Fibroblast of lung (primary cell): ENCODE data around the gene CNTN4.
"Not testable (repeated sequence)": the region's sequence is repeated elsewhere in the genome, so short reads cannot be mapped to it uniquely, and the experiment has no call there.

Experiments used
- EZH2 ChIP-seq: IDR thresholded peaks from 2 replicates; pipeline ENCODE4 v1.5.1; 2012; ENCODE audit warnings: low read length, control low read depth, mild to moderate bottlenecking; ENCODE audit errors: missing control alignments
- TF ChIP-seq, protein P1 (sequence below), 2 donors: IDR thresholded peaks in 1 of 2; conservative IDR thresholded peaks in 1 of 2; 1 replicate in 1 of 2; 2 replicates in 1 of 2; pipeline ENCODE4 v1.5.1; 2011 to 2012; ENCODE audit warnings: low read length in 2 of 2, control low read depth in 1 of 2, inconsistent platforms in 1 of 2, low read depth in 1 of 2, mild to moderate bottlenecking in 1 of 2

GRCh38 chr3:2820982-2821381, 722.3 kb downstream of the CNTN4 start:
- not testable (repeated sequence) for TF ChIP-seq EZH2
- TF ChIP-seq, protein P1, sequence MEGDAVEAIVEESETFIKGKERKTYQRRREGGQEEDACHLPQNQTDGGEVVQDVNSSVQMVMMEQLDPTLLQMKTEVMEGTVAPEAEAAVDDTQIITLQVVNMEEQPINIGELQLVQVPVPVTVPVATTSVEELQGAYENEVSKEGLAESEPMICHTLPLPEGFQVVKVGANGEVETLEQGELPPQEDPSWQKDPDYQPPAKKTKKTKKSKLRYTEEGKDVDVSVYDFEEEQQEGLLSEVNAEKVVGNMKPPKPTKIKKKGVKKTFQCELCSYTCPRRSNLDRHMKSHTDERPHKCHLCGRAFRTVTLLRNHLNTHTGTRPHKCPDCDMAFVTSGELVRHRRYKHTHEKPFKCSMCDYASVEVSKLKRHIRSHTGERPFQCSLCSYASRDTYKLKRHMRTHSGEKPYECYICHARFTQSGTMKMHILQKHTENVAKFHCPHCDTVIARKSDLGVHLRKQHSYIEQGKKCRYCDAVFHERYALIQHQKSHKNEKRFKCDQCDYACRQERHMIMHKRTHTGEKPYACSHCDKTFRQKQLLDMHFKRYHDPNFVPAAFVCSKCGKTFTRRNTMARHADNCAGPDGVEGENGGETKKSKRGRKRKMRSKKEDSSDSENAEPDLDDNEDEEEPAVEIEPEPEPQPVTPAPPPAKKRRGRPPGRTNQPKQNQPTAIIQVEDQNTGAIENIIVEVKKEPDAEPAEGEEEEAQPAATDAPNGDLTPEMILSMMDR (conservative IDR thresholded peaks at IDR 0.05 in 1 of 2, IDR thresholded peaks at IDR 0.05 in 1 of 2; ENCODE audit: low read depth in 1 of 2, low read length in 2 of 2) = not testable (repeated sequence)
